Neural cell (in vitro differentiated cells): ENCODE measurements around the gene GRHL1.

Experiments
- POLR2AphosphoS5 ChIP-seq: IDR thresholded peaks from 2 replicates; pipeline ENCODE4 v1.6.1; 2012
- TF ChIP-seq, protein P1 (sequence below): fragments of 450-650 bp; IDR thresholded peaks from 2 replicates; pipeline ENCODE4 v1.5.1; 2014; ENCODE audit warnings: antibody characterized with exemption, mild to moderate bottlenecking, moderate library complexity; ENCODE audit not compliant: poor library complexity, severe bottlenecking

DNA sequence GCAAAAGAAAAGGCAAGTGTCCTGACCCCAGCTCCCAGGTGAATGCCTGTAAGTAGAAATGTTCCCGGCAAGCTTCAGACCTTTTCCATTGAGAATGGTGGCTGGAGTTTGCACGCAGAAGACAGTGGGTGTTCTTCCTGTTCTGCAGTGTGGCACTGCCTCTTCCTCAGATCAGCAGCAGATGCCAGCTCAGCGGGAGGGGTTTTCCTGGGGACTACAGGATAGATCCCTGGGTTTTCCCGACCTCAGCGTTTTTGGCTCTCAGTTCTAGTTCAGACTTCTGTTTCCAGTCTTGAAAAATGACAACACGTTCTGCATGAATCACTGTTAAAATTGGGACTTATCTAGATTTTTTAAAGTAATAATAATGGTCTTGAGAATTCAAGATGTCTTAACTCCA, 39.2 kb downstream of the GRHL1 start:
- TF ChIP-seq, protein P1, sequence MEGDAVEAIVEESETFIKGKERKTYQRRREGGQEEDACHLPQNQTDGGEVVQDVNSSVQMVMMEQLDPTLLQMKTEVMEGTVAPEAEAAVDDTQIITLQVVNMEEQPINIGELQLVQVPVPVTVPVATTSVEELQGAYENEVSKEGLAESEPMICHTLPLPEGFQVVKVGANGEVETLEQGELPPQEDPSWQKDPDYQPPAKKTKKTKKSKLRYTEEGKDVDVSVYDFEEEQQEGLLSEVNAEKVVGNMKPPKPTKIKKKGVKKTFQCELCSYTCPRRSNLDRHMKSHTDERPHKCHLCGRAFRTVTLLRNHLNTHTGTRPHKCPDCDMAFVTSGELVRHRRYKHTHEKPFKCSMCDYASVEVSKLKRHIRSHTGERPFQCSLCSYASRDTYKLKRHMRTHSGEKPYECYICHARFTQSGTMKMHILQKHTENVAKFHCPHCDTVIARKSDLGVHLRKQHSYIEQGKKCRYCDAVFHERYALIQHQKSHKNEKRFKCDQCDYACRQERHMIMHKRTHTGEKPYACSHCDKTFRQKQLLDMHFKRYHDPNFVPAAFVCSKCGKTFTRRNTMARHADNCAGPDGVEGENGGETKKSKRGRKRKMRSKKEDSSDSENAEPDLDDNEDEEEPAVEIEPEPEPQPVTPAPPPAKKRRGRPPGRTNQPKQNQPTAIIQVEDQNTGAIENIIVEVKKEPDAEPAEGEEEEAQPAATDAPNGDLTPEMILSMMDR: no peak
- TF ChIP-seq POLR2AphosphoS5: no peak
